K562 (cell line): ENCODE measurements around the gene COQ6.

Experiments used
- ELF1 ChIP-seq: fragments of 200-800 bp; sonication (Bioruptor generic); IDR thresholded peaks from 2 replicates; pipeline ENCODE4 v1.6.1; 2016; ENCODE audit warnings: missing genetic modification characterization, missing compliant biosample characterization
- EZH2 ChIP-seq: IDR thresholded peaks from 2 replicates; pipeline ENCODE4 v1.6.1; 2012; ENCODE audit warnings: low read depth, mild to moderate bottlenecking, inconsistent platforms, low read length, borderline replicate concordance
- MCM2 ChIP-seq: fragments of 450-650 bp; IDR thresholded peaks from 2 replicates; pipeline ENCODE4 v1.6.1; 2017; ENCODE audit warnings: low read depth, mild to moderate bottlenecking
- MEF2A ChIP-seq: IDR thresholded peaks from 2 replicates; pipeline ENCODE4 v1.6.1; 2011; ENCODE audit warnings: low read depth, mild to moderate bottlenecking, low read length, moderate library complexity; ENCODE audit not compliant: control insufficient read depth
- POLR2A ChIP-seq: fragments of 450-650 bp; conservative IDR thresholded peaks from 2 replicates; pipeline ENCODE4 v1.6.1; 2016
- RBM25 ChIP-seq: fragments of 200-400 bp; formaldehyde crosslinking; IDR thresholded peaks from 2 replicates; pipeline ENCODE4 v1.6.1; 2018; ENCODE audit warnings: low read length, low read depth, moderate library complexity; ENCODE audit not compliant: severe bottlenecking
- SMC3 ChIP-seq: conservative IDR thresholded peaks from 2 replicates; pipeline ENCODE4 v1.6.1; 2011; ENCODE audit warnings: low read depth, low read length, improper control_type of control experiment; ENCODE audit not compliant: insufficient read depth
- TF ChIP-seq, protein P1 (sequence below), 3 experiments: IDR thresholded peaks in 2 of 3; conservative IDR thresholded peaks in 1 of 3; 2 replicates each; pipeline ENCODE4 v1.5.1; 2011 to 2012; ENCODE audit warnings: low read length in 3 of 3, mild to moderate bottlenecking in 3 of 3, control low read depth in 2 of 3, improper control_type of control experiment in 1 of 3, inconsistent platforms in 1 of 3, low read depth in 1 of 3, mixed read lengths in 1 of 3, moderate library complexity in 1 of 3; ENCODE audit not compliant: insufficient read depth in 2 of 3

DNA sequence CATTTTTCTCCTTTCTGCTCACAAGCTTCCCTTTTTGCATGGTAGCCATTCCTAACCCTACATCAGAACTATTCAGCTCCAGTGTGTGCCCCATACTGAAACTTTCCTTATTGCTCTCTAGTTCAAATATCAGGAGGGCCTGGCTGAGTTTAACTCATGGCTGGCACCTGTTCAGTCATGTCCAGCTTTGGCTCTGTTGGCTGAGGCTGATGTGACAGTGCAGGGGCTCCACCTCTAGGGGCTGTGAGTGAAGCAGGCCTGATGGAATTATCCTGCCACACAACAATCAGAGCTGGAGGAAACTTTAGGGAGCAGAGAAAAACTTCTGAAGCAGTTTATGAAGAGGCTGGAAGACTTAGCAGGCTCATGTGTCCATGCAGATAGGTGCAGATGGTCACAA lies 8.5 kb downstream of the COQ6 start:
- TF ChIP-seq MEF2A (no peak), MCM2 (no peak), POLR2A (no peak), SMC3 (no peak), RBM25 (no peak), ELF1 (no peak), EZH2 (no peak)
- TF ChIP-seq, protein P1, sequence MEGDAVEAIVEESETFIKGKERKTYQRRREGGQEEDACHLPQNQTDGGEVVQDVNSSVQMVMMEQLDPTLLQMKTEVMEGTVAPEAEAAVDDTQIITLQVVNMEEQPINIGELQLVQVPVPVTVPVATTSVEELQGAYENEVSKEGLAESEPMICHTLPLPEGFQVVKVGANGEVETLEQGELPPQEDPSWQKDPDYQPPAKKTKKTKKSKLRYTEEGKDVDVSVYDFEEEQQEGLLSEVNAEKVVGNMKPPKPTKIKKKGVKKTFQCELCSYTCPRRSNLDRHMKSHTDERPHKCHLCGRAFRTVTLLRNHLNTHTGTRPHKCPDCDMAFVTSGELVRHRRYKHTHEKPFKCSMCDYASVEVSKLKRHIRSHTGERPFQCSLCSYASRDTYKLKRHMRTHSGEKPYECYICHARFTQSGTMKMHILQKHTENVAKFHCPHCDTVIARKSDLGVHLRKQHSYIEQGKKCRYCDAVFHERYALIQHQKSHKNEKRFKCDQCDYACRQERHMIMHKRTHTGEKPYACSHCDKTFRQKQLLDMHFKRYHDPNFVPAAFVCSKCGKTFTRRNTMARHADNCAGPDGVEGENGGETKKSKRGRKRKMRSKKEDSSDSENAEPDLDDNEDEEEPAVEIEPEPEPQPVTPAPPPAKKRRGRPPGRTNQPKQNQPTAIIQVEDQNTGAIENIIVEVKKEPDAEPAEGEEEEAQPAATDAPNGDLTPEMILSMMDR (IDR thresholded peaks at IDR 0.05 in 2 of 3, conservative IDR thresholded peaks at IDR 0.05 in 1 of 3; ENCODE audit: insufficient read depth in 2 of 3, low read depth in 1 of 3, low read length in 3 of 3), result no peak
